WERI-Rb-1 (cell line): ENCODE measurements around the gene BCAS3.
"Not testable (repeated sequence)": the region's sequence is repeated elsewhere in the genome, so short reads cannot be mapped to it uniquely, and the experiment has no call there.

Source experiments
- DNase-seq: peaks from one replicate; pipeline ENCODE4 v3.0.0-alpha.2; 2020
- H3K27ac ChIP-seq: fragments of 250-450 bp; sonication (Bioruptor Pico); 2 replicates; pipeline ENCODE4 v1.5.1; 2020; ENCODE audit warnings: mild to moderate bottlenecking, moderate library complexity
- H3K27me3 ChIP-seq: fragments of 250-450 bp; sonication (Bioruptor Pico); 2 replicates; pipeline ENCODE4 v1.5.1; 2021; ENCODE audit warnings: mild to moderate bottlenecking, low read depth, moderate library complexity; ENCODE audit not compliant: insufficient read depth, severe bottlenecking
- H3K36me3 ChIP-seq: fragments of 250-450 bp; sonication (Bioruptor Pico); 2 replicates; pipeline ENCODE4 v1.5.1; 2020; ENCODE audit warnings: mild to moderate bottlenecking, moderate library complexity
- H3K4me3 ChIP-seq: 2 replicates; pipeline ENCODE4 v1.5.1; 2011; ENCODE audit warnings: low read depth, mild to moderate bottlenecking, control low read depth, low read length
- H3K9me3 ChIP-seq: fragments of 250-450 bp; sonication (Bioruptor Pico); 2 replicates; pipeline ENCODE4 v1.5.1; 2021; ENCODE audit warnings: mild to moderate bottlenecking, moderate library complexity; ENCODE audit not compliant: severe bottlenecking
- CTCF ChIP-seq: IDR thresholded peaks from 2 replicates; pipeline ENCODE4 v1.5.1; 2011; ENCODE audit warnings: low read depth, mild to moderate bottlenecking, control low read depth, inconsistent platforms, low read length

Gene BCAS3

GRCh38 chr17:60754057-60754604 is 76.5 kb downstream of the BCAS3 start:
- Histone ChIP-seq H3K27me3 (no peaks in the 10 kb centered on the region), H3K27ac (no peak overlapping the region), H3K4me3 (no peak overlapping the region), H3K36me3 (no peaks in the 10 kb centered on the region), H3K9me3 (peaks cover 6% of the 10 kb centered on the region)
- no peak for TF ChIP-seq CTCF
- no peak for DNase-seq

GRCh38 chr17:60756798-60757197 is 79.1 kb downstream of the BCAS3 start:
- H3K27ac ChIP-seq, H3K36me3 ChIP-seq, DNase-seq, H3K9me3 ChIP-seq, H3K27me3 ChIP-seq, H3K4me3 ChIP-seq: not testable (repeated sequence)

GRCh38 chr17:60757437-60757836 is 79.8 kb downstream of the BCAS3 start:
- Histone ChIP-seq H3K27me3 (no peaks in the 10 kb centered on the region), H3K27ac (no peak overlapping the region), H3K36me3 (no peaks in the 10 kb centered on the region), H3K9me3 (no peaks in the 10 kb centered on the region), H3K4me3 (no peak overlapping the region)
- TF ChIP-seq CTCF = no peak
- DNase-seq = no peak

- no peak for TF ChIP-seq CTCF
- H3K36me3 ChIP-seq = no peaks in the 10 kb centered on the region
- no peaks in the 10 kb centered on the region for H3K27me3 ChIP-seq
- H3K27ac ChIP-seq = no peak overlapping the region
- no peak for DNase-seq
- no peak overlapping the region for H3K4me3 ChIP-seq
- no peaks in the 10 kb centered on the region for H3K9me3 ChIP-seq
These were observed 82.1 kb downstream of the BCAS3 start for GRCh38 chr17:60759756-60760155.

- not testable (repeated sequence) for H3K36me3 ChIP-seq, DNase-seq, H3K4me3 ChIP-seq, H3K27ac ChIP-seq, H3K27me3 ChIP-seq, H3K9me3 ChIP-seq
These were observed 83.7 kb downstream of the BCAS3 start for GRCh38 chr17:60761301-60761700.

- Histone ChIP-seq H3K27ac (no peak overlapping the region), H3K9me3 (peaks cover 3% of the 10 kb centered on the region), H3K36me3 (no peaks in the 10 kb centered on the region), H3K27me3 (no peaks in the 10 kb centered on the region), H3K4me3 (no peak overlapping the region)
- TF ChIP-seq CTCF = no peak
- DNase-seq = no peak
These were observed 89.1 kb downstream of the BCAS3 start for GRCh38 chr17:60766778-60767190.

GRCh38 chr17:60767744-60768308 is 90.2 kb downstream of the BCAS3 start:
- no peaks in the 10 kb centered on the region for H3K27me3 ChIP-seq
- no peak overlapping the region for H3K4me3 ChIP-seq
- no peaks in the 10 kb centered on the region for H3K36me3 ChIP-seq
- no peak overlapping the region for H3K27ac ChIP-seq
- H3K9me3 ChIP-seq = peaks cover 3% of the 10 kb centered on the region
- no peak for DNase-seq
- no peak for TF ChIP-seq CTCF
